HEK293T (cell line): Measurements from ENCODE around the gene CCDC138.

ENCODE experiments used
- CTCF ChIA-PET: fragments of 350-600 bp; formaldehyde crosslinking; extraction: SDS; loops from one replicate; lab custom pipeline; 2021; ENCODE audit warnings: antibody characterized with exemption, inconsistent platforms; lab: Yijun Ruan, JAX
- POLR2A ChIA-PET: fragments of 350-600 bp; formaldehyde crosslinking; extraction: SDS; loops from one replicate; lab custom pipeline; 2020; ENCODE audit warnings: antibody characterized with exemption, inconsistent platforms; lab: Yijun Ruan, JAX
- DNase-seq: peaks from one replicate; pipeline ENCODE4 v3.0.0; 2012; ENCODE audit warnings: mixed read lengths; ENCODE audit errors: extremely low spot score
- ARNT ChIP-seq: fragments of 450-650 bp; IDR thresholded peaks from 2 replicates; pipeline ENCODE4 v1.6.1; 2017; ENCODE audit warnings: mild to moderate bottlenecking
- BHLHE40 ChIP-seq: fragments of 450-650 bp; IDR thresholded peaks from 2 replicates; pipeline ENCODE4 v1.6.1; 2016; ENCODE audit warnings: mild to moderate bottlenecking, moderate library complexity, borderline replicate concordance
- CTBP1 ChIP-seq: fragments of 450-650 bp; IDR thresholded peaks from 2 replicates; pipeline ENCODE4 v1.6.1; 2016; ENCODE audit warnings: borderline replicate concordance
- ELF4 ChIP-seq: fragments of 450-650 bp; IDR thresholded peaks from 2 replicates; pipeline ENCODE4 v1.6.1; 2017; ENCODE audit warnings: antibody characterized with exemption
- FOXA1 ChIP-seq: fragments of 450-650 bp; IDR thresholded peaks from 2 replicates; pipeline ENCODE4 v1.6.1; 2016; ENCODE audit warnings: mild to moderate bottlenecking
- FOXK2 ChIP-seq: fragments of 450-650 bp; IDR thresholded peaks from 2 replicates; pipeline ENCODE4 v1.6.1; 2016; ENCODE audit warnings: mild to moderate bottlenecking
- FOXM1 ChIP-seq: fragments of 450-650 bp; IDR thresholded peaks from 2 replicates; pipeline ENCODE4 v1.6.1; 2017; ENCODE audit warnings: mild to moderate bottlenecking, borderline replicate concordance
- HDGF ChIP-seq: fragments of 450-650 bp; IDR thresholded peaks from 2 replicates; pipeline ENCODE4 v1.6.1; 2017; ENCODE audit warnings: antibody characterized with exemption, borderline replicate concordance
- L3MBTL2 ChIP-seq: fragments of 450-650 bp; conservative IDR thresholded peaks from 2 replicates; pipeline ENCODE4 v1.6.1; 2016; ENCODE audit warnings: mild to moderate bottlenecking
- LEF1 ChIP-seq: fragments of 450-650 bp; IDR thresholded peaks from 2 replicates; pipeline ENCODE4 v1.6.1; 2017; ENCODE audit warnings: mild to moderate bottlenecking, borderline replicate concordance
- NFRKB ChIP-seq: fragments of 450-650 bp; IDR thresholded peaks from 2 replicates; pipeline ENCODE4 v1.6.1; 2016; ENCODE audit warnings: mild to moderate bottlenecking, moderate library complexity
- SP1 ChIP-seq: fragments of 450-650 bp; IDR thresholded peaks from 2 replicates; pipeline ENCODE4 v1.6.1; 2017
- SUZ12 ChIP-seq: fragments of 450-650 bp; IDR thresholded peaks from 2 replicates; pipeline ENCODE4 v1.6.1; 2016; ENCODE audit warnings: mild to moderate bottlenecking
- TARDBP ChIP-seq: fragments of 450-650 bp; IDR thresholded peaks from 2 replicates; pipeline ENCODE4 v1.6.1; 2016
- ZNF384 ChIP-seq: fragments of 450-650 bp; IDR thresholded peaks from 2 replicates; pipeline ENCODE4 v1.6.1; 2016
- TF ChIP-seq, protein P1 (sequence below): fragments of 450-650 bp; IDR thresholded peaks from 2 replicates; pipeline ENCODE4 v1.6.1; 2016

Gene CCDC138

DNA sequence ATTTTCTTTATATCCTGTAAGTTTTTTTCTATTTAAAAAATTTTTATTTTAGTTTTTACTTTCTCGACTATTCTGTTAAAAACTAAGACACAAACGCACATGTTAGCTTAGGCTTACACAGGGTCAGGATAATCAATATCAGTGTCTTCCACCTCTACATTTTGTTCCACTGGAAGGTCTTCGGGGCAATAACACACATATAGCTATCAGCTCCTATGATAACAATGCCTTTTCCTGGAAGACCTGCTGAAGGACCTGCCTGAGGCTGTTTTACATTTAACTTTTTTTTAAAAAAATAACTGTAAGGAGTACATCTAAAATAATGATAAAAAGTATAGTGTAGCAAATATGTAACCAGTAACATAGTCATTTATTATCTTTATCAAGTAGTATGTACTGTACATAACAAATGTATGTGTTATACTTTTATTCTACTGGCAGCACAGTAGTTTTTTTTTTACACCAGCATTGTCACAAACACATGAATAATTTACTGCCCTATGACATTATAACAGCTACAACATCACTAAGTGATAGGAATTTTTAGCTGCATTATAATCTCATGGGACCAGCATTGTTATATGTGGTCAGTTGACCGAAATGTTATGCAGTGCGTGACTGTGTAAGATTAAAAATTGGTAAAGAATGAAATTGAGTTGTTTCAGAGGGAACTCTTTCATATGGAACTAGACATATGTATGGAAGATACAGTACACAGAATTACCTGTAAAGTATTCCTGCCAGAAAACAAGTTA, 37.9 kb downstream of the CCDC138 start:
- POLR2A ChIA-PET, result interaction anchor here (0.6 kb wide), 1 partner anchor 8 kb away, joined by 3 read pairs; no protein-coding TSS in a partner anchor
- CTCF ChIA-PET, result no interaction called here
- no peak for DNase-seq
- TF ChIP-seq FOXK2, result no peak
- TF ChIP-seq NFRKB, result no peak
- TF ChIP-seq, protein P1, sequence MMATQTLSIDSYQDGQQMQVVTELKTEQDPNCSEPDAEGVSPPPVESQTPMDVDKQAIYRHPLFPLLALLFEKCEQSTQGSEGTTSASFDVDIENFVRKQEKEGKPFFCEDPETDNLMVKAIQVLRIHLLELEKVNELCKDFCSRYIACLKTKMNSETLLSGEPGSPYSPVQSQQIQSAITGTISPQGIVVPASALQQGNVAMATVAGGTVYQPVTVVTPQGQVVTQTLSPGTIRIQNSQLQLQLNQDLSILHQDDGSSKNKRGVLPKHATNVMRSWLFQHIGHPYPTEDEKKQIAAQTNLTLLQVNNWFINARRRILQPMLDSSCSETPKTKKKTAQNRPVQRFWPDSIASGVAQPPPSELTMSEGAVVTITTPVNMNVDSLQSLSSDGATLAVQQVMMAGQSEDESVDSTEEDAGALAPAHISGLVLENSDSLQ, result no peak
- no peak for TF ChIP-seq CTBP1
- no peak for TF ChIP-seq L3MBTL2
- no peak for TF ChIP-seq SP1
- no peak for TF ChIP-seq FOXA1
- TF ChIP-seq TARDBP, result no peak
- TF ChIP-seq SUZ12, result no peak
- no peak for TF ChIP-seq LEF1
- no peak for TF ChIP-seq ZNF384
- TF ChIP-seq ELF4, result no peak
- TF ChIP-seq FOXM1, result no peak
- TF ChIP-seq BHLHE40, result no peak
- no peak for TF ChIP-seq ARNT
- no peak for TF ChIP-seq HDGF

DNA sequence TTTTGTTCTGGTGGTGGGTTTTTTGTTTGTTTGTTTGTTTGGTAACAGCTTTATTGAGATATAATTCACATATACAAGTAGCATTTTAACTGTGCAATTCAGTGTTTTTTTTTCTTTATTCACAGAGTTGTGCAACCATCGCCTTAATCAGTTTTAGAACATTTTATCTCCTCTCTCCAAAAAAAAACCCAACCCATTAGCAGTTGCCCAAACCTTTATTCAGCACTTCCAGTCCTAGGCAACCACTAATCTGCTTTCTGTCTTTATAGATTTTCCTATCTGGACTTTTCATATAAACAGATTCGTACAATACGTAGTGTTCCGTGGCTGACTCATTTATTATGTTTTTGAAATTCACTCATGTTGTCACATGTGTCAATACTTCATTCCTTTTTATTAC, 38.7 kb downstream of the CCDC138 start:
- CTCF ChIA-PET, result no interaction called here
- no peak for DNase-seq
- POLR2A ChIA-PET, result interaction anchor here (0.6 kb wide), 1 partner anchor 9 kb away, joined by 3 read pairs; no protein-coding TSS in a partner anchor
- no peak for TF ChIP-seq LEF1
- no peak for TF ChIP-seq SP1
- TF ChIP-seq ARNT, result no peak
- TF ChIP-seq FOXK2, result no peak
- no peak for TF ChIP-seq L3MBTL2

DNA sequence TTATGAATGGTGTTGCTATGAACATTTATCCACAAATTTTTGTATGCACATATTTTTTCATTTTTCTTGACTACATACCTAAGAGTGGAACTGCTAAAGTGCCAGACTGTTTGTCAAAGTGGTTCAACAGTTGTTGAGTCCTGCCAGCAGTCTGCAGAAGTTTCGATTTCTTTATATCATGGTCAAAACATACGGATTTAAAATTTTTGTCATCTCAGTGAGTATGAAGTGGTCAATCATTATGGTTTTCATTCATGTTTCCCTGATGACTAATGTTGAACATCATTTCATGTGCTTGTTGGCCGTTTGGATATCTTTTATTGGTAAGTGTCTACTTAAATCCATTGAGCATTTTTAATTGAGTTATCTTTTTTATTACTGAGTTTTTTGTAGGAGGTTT, 39.2 kb downstream of the CCDC138 start:
- no peak for DNase-seq
- TF ChIP-seq SP1 (no peak), ZNF384 (no peak), HDGF (no peak), FOXM1 (no peak), CTBP1 (no peak), L3MBTL2 (no peak), TARDBP (no peak), ELF4 (no peak), LEF1 (no peak), FOXK2 (no peak), ARNT (no peak), BHLHE40 (no peak), FOXA1 (no peak), SUZ12 (no peak), NFRKB (no peak)
- TF ChIP-seq, protein P1, result no peak
- ChIA-PET POLR2A (no interaction called here), CTCF (no interaction called here)

DNA sequence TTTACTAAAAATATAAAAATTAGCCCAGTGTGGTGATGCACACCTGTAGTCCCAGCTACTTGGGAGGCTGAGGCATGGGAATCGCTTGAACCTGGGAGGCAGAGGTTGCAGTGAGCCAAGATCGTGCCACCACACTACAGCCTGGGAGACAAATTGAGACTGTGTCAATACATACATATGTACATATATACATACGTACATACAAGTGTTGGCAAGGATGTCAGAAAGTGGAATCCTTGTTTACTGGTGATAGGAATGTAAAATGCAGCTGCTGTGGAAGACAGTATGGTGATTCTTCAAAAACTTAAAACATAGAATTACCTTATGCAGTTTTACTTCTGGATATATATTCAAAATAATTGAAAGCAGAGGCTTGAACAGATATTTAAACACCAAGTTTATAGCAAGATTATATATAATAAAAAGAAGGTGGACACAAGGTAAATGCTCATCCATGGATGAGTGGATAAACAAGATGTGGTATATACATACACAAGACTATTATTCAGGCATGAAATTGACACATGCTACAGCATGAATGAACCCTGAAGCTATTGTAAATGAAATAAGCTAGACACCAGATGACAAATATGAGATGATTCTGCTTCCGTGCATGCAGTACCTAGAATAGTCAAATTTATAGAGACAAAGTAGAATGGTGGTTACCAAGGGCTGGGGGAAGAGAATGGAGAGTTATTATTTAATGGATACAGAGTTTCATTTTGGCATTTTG, 43.2 kb downstream of the CCDC138 start:
- TF ChIP-seq HDGF (no peak), FOXA1 (no peak), ARNT (no peak), L3MBTL2 (no peak), SP1 (no peak)
- CTCF ChIA-PET, result no interaction called here
- no peak for DNase-seq
- POLR2A ChIA-PET, result no interaction called here

DNA sequence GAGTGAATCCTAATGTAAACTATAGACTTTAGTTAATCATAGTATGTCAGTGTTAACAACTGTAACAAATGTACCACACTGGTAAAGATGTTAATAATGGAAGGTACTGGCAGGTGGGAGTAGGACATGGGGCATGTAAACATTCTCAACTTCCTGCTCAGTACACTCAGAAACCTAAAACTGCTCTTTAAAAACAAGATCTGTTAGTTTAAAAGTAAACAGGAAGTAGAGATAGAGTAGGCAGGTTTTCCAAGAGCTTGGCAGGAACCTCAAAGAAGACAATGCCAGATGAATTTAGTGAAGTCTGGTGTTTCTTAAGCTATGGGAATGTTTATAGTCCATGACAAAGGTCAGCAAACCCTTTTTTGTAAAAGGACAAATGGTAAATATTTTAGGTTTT, 46.6 kb downstream of the CCDC138 start:
- DNase-seq, result no peak
- POLR2A ChIA-PET, result no interaction called here
- CTCF ChIA-PET, result no interaction called here
- TF ChIP-seq LEF1, result no peak
- TF ChIP-seq CTBP1, result no peak
- TF ChIP-seq ARNT, result no peak
- no peak for TF ChIP-seq FOXM1
- TF ChIP-seq, protein P1, result no peak
- no peak for TF ChIP-seq HDGF
- TF ChIP-seq SUZ12, result no peak
- TF ChIP-seq L3MBTL2, result no peak
- TF ChIP-seq TARDBP, result no peak
- no peak for TF ChIP-seq BHLHE40
- TF ChIP-seq NFRKB, result no peak
- TF ChIP-seq ZNF384, result no peak
- TF ChIP-seq SP1, result no peak
- TF ChIP-seq FOXA1, result no peak
- no peak for TF ChIP-seq FOXK2
- TF ChIP-seq ELF4, result no peak

DNA sequence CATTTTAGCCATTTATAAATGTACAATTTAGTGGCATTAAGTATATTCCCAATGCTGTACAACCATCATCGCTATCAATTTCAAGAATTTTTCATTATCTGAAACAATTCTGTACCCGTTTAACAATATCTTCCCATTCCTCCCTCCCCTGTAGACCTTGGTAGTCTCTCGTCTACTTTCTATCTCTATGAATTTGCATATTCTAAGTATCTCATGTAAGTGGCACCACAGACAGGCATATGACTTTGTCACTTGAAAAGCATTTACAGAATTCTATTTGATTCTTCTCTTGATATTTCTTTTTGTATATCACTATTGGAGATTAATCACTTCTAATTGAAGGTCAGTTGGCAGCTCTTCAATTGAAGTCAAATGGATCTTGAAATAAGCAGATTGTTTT, 48.0 kb downstream of the CCDC138 start:
- CTCF ChIA-PET, result no interaction called here
- DNase-seq, result no peak
- no peak for TF ChIP-seq CTBP1
- no peak for TF ChIP-seq ZNF384
- no peak for TF ChIP-seq SUZ12
- no peak for TF ChIP-seq LEF1
- TF ChIP-seq BHLHE40, result no peak
- no peak for TF ChIP-seq FOXK2
- TF ChIP-seq NFRKB, result no peak
- no peak for TF ChIP-seq TARDBP
- TF ChIP-seq, protein P1, result no peak
- no peak for TF ChIP-seq HDGF
- TF ChIP-seq FOXA1, result no peak
- TF ChIP-seq SP1, result no peak
- no peak for TF ChIP-seq L3MBTL2
- no peak for TF ChIP-seq FOXM1
- no peak for TF ChIP-seq ELF4
- TF ChIP-seq ARNT, result no peak
- POLR2A ChIA-PET, result no interaction called here
